ENCODE data around the gene GOLGA8F.
"Not testable (repeated sequence)": the region's sequence is repeated elsewhere in the genome, so short reads cannot be mapped to it uniquely, and the experiment has no call there.

Gene GOLGA8F

GRCh38 chr15:28378364-28378763 is at the start of gene GOLGA8F:
TSS of gene GOLGA8F (plus strand) at chr15:28378664. CDS start at chr15:28378762, 98 bp downstream.
- not testable (repeated sequence) for DNase-seq

- not testable (repeated sequence) for DNase-seq
These were observed 20.5 kb upstream of the GOLGA8F start, which contains the start of gene GOLGA6L24 for GRCh38 chr15:28357984-28358383. TSS of gene GOLGA6L24 (minus strand) at chr15:28358084. CDS start at chr15:28358023, 61 bp downstream.

GRCh38 chr15:28365502-28365901 is 13.0 kb upstream of the GOLGA8F start:
- DNase-seq = not testable (repeated sequence)

GRCh38 chr15:28380053-28380452 is 1.6 kb downstream of the GOLGA8F start:
- DNase-seq = not testable (repeated sequence)

- not testable (repeated sequence) for DNase-seq
These were observed 17.6 kb downstream of the GOLGA8F start for GRCh38 chr15:28396022-28396421.

GRCh38 chr15:28402774-28403435 is 24.4 kb downstream of the GOLGA8F start:
- DNase-seq = not testable (repeated sequence)

- not testable (repeated sequence) for DNase-seq
These were observed 42.0 kb downstream of the GOLGA8F start for GRCh38 chr15:28420470-28420869.

GRCh38 chr15:28435594-28435993 is 57.1 kb downstream of the GOLGA8F start:
- DNase-seq = not testable (repeated sequence)
